GM19397 (cell line): ENCODE data around the gene FBLN1.
"Not testable (repeated sequence)": the region's sequence is repeated elsewhere in the genome, so short reads cannot be mapped to it uniquely, and the experiment has no call there.

Experiments used
- ATAC-seq: cut with Tn5 transposase; IDR thresholded peaks from one replicate; pipeline ENCODE4 v1.9.1; 2021; ENCODE audit warnings: mild to moderate bottlenecking, moderate library complexity; ENCODE audit not compliant: unreplicated experiment

The FBLN1 gene

DNA sequence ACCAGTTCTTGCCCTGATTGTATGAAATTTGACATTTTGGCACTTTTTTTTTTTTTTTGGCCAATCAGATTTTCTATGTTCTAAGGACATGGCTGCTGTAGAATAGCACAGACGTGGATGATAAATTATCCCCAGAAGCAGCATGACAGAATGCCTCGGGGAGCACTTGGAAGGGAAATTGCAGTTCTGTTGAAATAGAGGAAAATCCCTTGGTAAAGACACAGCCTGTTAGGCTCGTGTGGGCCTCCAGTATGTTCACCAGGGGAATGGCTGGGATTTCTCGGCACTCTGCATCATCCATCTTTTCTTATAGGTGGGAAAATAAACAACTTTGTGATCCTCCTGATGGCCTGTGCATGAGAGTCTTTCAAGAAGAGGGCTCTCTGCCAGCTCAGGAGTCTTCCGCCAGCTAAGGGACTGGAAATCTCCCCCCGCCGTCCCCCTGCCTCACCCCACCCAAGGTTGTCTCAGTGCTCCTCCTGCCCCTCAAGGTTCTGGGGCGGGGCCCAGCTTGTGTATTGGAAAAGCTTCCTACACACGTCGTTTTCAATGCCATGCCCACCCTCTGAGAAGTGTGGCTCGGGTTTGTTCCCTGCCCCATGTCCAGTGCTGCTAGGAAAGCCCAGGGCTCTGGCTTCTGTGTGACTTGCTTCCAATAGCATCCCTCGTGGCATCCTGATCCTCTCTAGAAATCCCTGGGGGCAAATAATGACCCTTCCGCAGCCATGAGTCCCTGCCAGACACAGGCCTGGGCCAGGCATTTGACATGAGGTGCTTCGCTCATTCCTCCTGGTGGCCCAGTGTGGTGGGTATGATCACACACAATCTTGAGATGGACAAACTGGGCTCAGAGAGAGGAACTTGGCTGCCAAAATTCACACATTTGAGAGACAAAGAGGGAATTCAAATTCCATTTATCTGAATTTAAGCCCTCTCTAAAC is 98.4 kb downstream of the FBLN1 start:
- no peak for ATAC-seq

DNA sequence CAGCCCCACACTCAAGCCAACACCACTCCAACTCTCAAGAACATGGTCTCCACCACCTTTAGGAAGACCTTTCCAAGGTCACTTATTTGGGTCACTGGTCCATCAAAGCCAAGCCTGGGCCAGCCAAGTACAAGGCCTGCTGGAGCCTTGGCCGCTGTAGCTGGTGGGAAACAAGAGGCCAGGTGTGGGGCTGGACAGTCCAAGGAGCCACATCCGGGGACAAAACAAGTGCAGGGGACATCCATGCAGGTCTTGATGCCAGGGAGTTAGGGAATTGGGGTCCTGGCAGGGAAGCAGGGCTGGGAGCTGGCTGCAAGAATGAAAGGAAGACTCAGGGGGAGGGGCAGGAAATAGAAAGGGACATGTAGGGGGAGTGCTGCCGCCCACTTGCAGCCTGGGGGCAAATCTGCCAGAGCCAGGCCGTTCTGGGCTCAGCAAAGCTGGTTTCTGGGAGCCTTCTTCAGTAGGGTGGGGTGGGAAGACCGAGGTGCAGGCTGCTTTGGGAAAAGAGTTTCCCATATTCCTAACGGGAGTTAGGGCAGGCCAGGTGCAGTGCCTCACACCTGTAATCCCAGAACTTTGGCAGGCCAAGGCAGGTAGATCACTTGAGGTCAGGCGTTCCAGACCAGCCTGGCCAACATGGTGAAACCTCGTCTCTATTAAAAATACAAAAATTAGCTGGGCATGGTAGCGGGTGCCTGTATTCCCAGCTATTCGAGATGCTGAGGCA is 99.5 kb downstream of the FBLN1 start:
- ATAC-seq = no peak

DNA sequence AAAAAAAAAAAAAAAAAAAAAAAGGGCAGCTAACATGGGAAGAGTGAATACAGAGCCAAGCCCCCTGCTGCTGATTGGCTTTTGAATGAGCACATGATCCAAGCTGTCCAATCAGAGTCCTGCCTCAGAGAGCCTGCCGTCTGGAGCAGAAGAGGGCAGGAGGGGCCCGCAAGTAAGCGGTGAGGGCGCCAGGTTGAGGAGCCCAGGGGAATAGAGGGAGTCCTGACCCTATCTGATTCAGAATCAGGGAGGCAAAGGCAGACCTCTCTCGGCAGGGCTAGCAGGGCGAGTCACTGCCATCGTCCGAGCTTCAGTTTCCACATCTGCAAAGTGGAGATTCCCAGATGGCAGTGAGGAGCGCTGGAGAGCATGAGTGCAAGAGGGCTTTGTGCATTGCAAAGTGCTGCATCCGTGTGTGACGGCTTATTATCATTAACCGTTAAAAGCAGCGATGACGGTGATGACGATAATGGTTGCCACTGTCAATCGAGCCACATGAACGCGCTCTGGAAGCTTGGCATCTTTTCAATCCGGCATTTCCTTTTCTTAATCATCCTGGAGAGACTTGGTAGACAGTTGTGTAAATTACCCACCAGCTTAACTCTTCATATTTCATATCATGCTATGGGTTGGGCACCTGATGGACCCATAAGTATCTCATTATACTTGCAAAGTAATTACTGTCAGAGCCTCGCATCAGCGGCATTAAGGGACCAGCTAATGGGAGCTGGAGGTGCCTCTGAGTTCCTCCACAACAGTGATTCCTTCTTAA is 100.3 kb downstream of the FBLN1 start:
- no peak for ATAC-seq

DNA sequence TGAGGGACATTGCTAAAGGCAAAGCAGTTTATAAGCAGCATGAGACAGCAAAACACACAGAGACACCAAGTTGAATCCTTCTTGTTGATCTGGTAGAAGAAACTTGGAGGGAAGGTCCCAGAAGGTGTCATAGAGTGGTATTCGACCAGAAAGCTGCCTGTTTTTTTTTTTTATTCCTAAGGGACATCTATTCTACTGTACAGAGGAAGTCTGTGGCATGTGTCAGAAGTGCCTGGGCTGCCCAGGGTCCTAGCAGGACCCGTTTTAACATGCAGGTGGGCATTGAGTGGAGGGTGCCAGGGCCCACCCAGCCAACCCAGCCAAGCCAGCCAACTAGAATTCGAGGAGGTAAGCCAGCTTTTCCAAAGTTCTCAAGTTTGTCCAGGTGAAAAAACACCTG is 100.9 kb downstream of the FBLN1 start:
- no peak for ATAC-seq

DNA sequence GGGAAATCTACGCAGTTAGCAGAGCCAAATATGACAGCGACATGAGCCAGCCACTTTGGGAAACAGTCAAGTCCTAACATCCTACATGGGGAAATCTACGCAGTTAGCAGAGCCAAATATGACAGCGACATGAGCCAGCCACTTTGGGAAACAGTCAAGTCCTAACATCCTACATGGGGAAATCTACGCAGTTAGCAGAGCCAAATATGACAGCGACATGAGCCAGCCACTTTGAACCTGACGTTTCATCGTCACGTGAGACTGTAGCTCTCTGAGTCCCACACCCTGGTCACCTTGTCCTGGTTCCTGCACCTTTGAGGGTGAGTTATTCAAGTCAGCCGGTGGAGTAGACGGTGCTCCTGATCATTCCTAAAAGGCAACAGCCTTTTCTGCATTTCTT is 105.4 kb downstream of the FBLN1 start:
- ATAC-seq = not testable (repeated sequence)

DNA sequence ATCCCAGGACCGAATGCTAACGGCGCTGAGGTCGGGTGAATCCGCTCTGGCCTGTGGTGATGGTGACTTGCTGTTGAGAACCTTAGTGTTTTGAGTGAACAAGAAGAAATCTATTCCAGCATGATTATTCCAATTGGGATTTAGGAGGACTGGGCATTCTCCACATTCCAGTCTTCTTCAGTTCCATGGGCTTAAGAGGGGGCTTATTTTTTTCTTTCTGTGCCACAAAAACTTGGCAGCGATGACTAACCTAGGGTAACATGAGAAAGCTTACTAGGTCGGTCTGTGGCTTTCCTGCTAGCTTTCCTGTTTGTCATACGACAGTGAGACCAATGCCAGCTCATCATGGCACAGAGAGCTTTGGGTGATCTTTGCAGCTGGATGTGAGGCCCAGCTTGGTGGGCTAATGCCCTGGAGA is 106.1 kb downstream of the FBLN1 start:
- no peak for ATAC-seq

DNA sequence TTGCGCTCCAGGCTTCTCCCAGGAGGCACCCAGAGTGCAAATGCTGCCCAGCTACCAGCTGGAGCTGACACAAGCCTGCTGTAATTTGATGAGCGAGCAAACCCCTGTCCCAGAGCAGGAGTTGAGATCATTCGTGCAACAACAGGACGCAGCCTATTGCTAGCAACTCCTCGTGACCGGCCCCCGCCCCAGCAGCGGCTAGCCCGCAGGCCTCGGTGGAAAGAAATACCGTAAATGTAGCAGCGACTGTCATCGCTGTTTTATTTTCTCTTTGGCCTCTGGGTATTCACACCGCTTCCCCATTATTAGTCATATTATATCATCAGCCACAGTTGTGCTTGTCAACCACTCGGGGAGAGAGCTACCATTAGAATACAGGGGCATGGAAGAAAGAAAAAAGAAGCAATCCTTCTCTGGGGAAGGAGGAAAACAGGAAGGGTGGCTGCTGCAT is 109.8 kb downstream of the FBLN1 start:
- no peak for ATAC-seq

DNA sequence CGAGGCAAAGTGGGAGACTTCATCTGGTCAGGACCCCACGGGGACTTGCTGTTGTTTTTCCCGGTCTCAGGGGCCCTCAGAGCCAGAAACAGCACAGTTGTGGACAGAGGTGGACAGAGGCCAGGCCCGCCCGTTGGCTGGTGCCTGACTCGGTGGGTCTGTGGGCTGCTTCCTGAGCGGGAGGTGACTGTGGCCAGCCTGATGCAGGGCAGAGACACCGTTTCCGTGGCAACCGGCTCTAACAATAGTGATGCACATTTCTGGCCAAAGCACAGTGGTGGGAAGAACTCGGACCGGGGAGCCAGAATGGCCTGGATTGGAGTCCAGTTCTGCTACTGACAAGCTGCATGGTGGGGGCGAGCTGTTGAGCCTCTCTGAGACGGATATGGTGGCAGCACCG is 110.3 kb downstream of the FBLN1 start:
- ATAC-seq = no peak

DNA sequence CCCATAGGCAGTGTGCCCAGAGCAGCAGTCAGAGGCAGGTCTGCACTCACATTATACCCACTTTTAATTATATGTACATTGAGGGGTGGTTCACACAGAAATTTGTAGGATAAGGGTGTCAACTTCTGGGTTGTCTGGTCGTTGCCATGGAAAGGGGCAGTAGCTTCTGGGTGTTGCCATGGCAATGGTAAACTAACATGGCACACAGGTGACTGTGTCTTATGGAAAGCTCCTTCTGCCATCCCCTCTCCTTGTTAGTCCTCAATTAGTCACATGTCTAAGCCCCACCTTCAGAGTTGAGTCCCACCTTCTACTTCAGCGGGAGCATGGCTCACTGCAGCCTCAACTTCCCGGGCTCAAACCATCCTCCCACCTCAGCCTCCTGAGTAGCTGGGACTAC is 112.7 kb downstream of the FBLN1 start:
- no peak for ATAC-seq

DNA sequence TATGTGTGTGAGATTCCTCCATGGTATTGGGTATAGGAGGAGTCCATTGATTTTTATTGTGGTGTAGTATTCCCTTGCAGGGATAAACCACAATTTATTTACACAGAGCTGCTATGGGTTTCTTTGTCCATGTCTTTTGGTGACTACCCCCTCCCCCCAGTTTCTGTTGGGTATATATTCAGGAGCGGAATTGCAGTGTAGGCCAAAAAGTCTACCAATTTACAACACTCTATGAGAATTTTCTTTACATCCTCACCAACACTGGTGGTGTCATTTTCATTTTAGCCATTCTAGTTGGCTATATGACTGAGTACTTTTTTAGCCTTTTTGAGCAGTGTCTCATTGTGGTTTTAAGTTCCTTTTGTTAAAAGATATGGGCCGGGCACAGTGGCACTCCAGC is 113.7 kb downstream of the FBLN1 start:
- ATAC-seq = no peak

DNA sequence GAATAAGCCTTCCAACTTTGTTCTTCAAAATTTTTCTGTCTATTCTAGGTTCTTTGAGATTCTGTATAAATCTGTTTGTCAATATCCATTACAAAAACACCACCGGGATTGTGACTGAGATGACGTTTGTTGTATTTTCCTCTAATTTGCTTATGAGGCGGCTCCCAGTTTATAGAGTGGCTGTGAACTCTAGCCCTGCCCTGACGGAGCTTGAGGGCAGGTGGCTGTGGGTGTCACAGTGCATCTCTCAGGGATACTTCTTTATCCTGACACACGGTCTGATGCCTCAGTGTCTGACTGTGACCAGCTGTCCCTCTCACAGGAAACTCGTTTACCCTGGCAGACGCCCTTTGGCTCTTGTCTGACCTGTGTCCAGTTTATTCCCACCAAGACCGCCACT is 115.3 kb downstream of the FBLN1 start:
- ATAC-seq = no peak

DNA sequence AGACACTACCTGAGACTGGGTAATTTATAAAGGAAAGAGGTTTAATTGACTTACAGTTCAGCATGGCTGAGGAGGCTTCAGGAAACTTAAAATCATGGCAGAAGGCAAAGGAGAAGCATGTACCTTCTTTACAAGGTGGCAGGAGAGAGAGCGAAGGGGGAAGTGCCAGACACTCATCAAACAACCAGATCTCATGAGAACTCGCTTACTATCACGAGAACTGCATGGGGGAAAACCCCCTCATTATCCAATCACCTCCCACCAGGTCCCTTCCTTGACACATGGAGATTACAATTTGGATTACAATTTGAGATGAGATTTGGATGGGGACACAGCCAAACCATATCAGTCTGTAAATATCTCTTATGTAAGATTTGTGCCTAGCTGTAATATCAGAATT is 118.0 kb downstream of the FBLN1 start:
- no peak for ATAC-seq

DNA sequence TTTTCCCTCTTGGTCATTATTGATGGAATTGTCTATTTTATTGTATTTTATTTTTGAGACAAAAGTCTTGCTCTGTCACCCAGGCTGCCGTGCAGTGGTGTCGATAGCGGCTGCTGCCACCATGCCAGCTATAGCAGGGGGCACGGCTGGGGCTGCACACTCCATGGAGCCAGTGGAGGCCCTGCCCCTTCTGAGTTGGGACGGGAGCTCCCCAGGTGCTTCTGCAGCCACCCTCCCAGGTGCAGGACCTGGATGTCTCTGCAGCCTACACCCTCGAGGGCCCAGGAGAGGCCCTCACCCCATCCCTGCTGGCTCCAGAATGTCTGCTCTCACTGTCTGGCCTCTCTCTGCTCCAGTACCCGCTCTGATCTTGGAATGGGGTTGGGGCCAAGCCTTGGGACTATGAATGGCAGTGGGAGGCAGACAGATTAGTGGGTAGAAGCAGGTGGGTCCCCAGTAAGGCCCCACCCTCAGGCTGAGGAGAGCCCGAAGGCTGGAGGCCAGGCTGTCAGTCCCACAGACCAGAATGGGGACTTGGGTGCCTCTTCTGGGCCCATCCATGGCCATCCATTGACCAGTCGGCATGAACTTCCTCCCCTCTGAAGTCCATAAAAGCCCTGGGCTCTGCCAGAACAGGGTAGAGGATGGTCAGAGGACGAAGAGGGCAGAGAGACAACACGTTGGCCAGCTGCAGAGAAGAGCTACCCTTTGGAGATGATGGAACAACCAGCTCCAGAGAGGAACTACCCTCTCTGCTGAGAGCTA is 119.3 kb downstream of the FBLN1 start:
- no peak for ATAC-seq

DNA sequence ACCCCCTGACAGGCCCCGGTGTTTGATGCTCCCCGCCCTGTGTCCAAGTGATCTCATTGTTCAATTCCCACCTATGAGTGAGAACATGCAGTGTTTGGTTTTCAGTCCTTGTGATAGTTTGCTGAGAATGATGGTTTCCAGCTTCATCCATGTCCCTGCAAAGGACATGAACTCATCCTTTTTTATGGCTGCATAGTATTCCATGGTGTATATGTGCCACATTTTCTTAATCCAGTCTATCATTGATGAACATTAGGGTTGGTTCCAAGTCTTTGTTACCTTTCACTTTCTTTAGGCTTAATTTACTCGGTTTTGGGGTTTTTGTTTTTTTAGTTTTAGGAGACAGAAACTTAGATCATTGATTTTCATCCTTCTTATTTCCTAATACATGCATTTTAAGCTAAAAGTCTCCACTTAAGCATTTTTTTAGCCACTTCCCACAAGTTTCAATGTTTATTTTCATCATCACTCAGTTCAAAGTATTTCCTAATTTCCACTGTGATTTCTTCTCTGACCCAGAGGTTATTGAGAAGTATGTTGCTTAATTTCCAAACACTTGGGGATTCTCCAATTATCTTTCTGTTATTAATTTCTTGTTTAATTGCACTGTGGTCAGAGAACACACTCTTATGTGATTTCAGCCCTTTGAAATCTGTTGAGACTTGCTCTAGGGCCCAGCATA is 120.9 kb downstream of the FBLN1 start:
- not testable (repeated sequence) for ATAC-seq

DNA sequence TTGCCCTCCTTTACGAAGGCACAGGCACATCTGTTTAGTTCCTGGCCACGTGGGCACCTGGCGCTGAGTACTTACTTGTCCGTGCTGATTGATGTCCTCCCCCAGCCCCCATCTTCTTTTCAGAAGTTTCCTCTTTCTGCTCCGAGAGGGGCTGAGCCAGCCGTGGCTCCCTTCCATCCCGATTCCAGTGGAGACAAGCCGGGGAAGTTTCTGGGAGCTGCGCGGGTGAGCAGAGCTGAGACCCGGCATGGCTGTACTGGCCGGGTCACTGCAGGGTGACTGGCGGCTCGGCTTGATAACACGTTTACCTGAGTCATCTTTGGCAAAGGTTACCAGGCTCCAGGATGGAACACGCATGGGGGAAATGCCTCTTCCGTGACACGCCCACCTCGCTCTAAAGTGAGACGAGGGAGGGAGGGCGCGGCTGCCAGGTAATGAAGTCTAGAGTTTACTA is 123.5 kb downstream of the FBLN1 start:
- ATAC-seq = no peak

DNA sequence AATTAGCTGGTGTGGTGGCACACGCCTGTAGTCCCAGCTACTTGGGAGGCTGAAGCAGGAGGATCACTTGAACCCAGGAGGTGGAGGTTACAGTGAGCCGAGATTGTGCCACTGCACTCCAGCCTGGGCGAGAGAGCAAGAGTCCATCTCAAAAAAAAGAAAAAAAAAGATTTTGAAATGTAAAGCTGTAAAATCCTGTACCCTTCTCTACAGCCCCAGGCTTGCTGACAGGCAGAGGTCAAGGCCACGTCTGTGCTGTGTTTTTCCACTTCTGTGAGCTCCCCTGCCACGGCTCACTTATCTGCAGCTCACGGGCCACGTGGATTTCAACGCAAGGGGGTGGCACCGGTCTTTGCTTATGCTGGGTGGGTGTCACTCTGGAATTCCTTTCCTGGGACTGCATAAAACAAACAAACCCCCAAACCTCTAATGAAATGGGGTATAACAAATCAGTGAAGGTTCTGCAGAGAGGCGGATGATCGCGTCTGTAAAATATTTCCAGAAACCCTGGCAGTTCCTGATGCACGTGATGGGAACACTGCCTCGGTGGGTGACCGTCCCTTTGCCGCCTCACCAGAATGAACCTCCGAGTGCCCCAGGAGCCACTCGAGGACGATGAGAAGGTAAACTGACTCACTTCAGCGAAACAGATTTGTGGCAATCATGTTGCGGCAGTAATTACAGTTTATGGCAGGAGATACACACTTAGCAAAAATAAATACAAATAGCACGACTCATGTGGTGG is 125.0 kb downstream of the FBLN1 start:
- no peak for ATAC-seq

DNA sequence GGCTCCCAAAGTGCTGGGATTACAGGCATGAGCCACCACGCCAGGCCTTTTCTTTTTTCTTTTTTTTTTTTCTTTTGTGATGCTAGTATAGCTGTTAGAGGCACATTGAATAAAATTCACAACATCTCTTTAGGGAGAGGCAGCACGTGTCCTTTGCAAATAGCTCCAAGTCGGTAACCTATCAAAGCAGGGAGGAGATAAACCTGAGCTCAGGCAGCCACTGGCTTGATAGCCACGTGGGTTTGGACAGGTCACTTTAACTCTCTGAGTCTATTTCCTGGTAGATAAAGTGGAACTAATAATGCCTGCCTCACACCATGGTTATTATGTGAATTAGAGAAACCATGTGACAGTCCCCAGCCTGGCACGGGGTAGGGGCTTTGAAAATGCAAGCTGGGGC is 125.8 kb downstream of the FBLN1 start:
- ATAC-seq = no peak

DNA sequence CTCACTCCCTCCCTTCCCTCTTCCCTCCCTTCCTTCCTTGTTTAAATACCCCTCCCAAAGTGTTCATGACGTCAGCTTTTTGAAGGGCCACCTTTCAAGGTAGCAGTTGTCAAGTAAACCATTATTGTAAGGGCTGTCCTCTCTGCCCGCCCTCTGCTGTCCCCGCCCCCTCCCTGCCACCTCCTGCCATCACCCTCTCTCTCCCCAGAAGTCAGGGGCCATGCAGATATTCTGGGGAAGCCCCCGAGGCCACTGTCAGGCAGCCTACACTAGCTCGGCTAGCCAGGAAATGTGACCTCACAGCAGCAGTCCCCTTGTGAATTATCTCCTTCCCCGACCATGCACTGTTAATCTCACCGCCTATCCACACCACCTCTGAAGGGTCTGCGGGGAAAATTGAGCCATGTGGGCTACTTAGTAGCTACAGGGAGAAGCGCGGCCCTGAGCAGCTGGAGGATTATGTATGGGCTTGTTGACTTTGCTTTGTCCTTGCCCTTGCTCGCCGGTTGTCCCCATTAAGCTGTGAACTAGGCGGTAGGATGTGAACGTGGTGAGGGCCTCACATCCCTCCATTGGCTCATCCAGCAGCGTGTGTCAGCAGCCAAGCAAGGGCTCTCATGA is 126.9 kb downstream of the FBLN1 start:
- no peak for ATAC-seq

DNA sequence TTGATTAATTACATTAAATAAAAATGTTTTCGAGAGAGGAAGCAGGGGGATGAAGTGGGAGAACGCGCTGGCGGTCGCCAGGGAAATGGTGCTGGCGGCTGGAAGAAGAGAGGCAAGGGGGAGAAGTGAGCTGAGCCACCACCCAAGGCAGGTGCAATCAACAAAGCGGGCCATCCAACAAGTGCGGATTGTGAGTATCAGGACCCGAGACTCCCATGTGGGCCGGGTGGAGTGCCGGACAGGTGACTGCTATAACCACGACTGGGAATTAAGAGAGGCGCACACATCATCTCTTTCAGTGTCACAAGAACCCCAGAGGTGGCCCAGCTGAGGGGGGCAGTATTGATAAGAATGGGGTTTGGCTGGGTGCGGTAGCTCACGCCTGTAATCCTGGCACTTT is 127.8 kb downstream of the FBLN1 start:
- no peak for ATAC-seq
